ENCODE measurements around the gene ADPRH.

Gene ADPRH

GRCh38 chr3:119631516-119631915 lies 52.2 kb downstream of the ADPRH start:
- DNase-seq: no peak

GRCh38 chr3:119632216-119632615 lies 52.9 kb downstream of the ADPRH start:
- DNase-seq: no peak

GRCh38 chr3:119632829-119633228 lies 53.5 kb downstream of the ADPRH start:
- no peak for DNase-seq

- no peak for DNase-seq
Measured at GRCh38 chr3:119635719-119636118, 56.4 kb downstream of the ADPRH start.

GRCh38 chr3:119636249-119636648 lies 57.0 kb downstream of the ADPRH start:
- DNase-seq: no peak

- no peak for DNase-seq
Measured at GRCh38 chr3:119636891-119637611, 57.8 kb downstream of the ADPRH start.

GRCh38 chr3:119637679-119638477 lies 58.6 kb downstream of the ADPRH start:
- DNase-seq: no peak
